Measurements from ENCODE around the gene SLC7A6OS. TPM values are rescaled to one million over a fixed set of nuclear protein-coding genes. Genes with fewer than 3 reads are reported as not detected.

The SLC7A6OS gene
- total and polyA plus RNA-seq, 10 of the 15 experiments (the other 5 are each of a cell fraction or from before 2014, with no cell fraction given), result 2.9 to 27.4 (median 16.9) TPM

DNA sequence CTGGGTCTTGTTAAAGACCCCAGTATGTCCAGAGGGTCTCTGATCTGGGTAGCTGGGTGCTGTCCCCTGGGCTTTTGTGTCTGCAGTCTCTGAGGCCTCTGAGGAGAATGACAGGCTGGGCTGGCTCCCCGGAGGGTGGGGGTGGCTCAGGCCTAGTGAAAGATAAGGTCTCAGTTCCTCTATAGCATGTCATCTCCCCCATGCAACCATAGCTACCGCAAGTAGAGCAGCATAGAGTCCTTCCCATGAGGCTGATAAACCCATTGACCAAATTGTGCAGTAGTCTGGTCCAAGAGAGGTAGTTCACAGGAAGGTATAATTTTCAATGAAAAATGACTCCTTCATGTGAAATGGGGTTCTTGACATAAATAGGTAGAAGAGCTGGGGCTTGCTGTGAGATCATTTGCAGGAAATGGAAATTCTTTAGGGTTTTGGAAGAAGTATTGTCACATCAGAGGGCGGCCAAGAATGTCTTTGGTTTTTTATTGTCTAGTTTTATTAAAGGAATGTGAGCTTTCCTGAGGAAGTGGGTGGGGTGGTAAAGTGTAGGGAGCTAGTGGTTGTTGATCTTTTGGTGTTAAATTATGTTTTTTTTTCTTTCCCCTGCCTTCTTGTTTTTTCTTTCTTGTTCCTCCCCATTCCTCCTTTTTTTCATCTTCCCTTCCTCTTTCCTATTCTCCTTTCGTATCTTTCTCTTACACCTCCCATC lies 21.0 kb downstream of the SLC7A6OS start (continued):
- TF ChIP-seq, protein P1, sequence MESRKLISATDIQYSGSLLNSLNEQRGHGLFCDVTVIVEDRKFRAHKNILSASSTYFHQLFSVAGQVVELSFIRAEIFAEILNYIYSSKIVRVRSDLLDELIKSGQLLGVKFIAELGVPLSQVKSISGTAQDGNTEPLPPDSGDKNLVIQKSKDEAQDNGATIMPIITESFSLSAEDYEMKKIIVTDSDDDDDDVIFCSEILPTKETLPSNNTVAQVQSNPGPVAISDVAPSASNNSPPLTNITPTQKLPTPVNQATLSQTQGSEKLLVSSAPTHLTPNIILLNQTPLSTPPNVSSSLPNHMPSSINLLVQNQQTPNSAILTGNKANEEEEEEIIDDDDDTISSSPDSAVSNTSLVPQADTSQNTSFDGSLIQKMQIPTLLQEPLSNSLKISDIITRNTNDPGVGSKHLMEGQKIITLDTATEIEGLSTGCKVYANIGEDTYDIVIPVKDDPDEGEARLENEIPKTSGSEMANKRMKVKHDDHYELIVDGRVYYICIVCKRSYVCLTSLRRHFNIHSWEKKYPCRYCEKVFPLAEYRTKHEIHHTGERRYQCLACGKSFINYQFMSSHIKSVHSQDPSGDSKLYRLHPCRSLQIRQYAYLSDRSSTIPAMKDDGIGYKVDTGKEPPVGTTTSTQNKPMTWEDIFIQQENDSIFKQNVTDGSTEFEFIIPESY (IDR thresholded peaks at IDR 0.05), result no peak
- TF ChIP-seq IKZF1 (conservative IDR thresholded peaks at IDR 0.05), result 0 out of 2 replicates have a peak, but pooled peaks have one; percentile 17
- TF ChIP-seq CHD2 (IDR thresholded peaks at IDR 0.05; ENCODE audit: borderline replicate concordance, low read depth, low read length), result peak; percentile 66; the same call in 1 of the 2 replicates
- TF ChIP-seq, protein P2, sequence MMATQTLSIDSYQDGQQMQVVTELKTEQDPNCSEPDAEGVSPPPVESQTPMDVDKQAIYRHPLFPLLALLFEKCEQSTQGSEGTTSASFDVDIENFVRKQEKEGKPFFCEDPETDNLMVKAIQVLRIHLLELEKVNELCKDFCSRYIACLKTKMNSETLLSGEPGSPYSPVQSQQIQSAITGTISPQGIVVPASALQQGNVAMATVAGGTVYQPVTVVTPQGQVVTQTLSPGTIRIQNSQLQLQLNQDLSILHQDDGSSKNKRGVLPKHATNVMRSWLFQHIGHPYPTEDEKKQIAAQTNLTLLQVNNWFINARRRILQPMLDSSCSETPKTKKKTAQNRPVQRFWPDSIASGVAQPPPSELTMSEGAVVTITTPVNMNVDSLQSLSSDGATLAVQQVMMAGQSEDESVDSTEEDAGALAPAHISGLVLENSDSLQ (IDR thresholded peaks at IDR 0.05), result peak; percentile 89
- no peak for TF ChIP-seq SMAD5 (IDR thresholded peaks at IDR 0.05; ENCODE audit: low read depth)
- TF ChIP-seq RAD51 (IDR thresholded peaks at IDR 0.05), result peak; percentile 30; the same call in 1 of the 2 replicates
- TF ChIP-seq BRCA1 (IDR thresholded peaks at IDR 0.05; ENCODE audit: low read depth, low read length), result no peak
- TF ChIP-seq NR2F1 (conservative IDR thresholded peaks at IDR 0.05), result no peak
- no peak for TF ChIP-seq STAT3 (IDR thresholded peaks at IDR 0.05; ENCODE audit: low read depth, low read length)
- TF ChIP-seq SPI1 (IDR thresholded peaks at IDR 0.05; ENCODE audit: borderline replicate concordance, insufficient read depth, low read depth, low read length), result peak; percentile 96
- TF ChIP-seq HDAC6 (IDR thresholded peaks at IDR 0.05; ENCODE audit: unreplicated experiment), result no peak
- TF ChIP-seq NFIC (IDR thresholded peaks at IDR 0.05; ENCODE audit: low read depth, low read length), result no peak
- TF ChIP-seq KDM1A (IDR thresholded peaks at IDR 0.05; ENCODE audit: borderline replicate concordance), result no peak
- TF ChIP-seq RFX5 (IDR thresholded peaks at IDR 0.05; ENCODE audit: low read depth, low read length), result no peak
- TF ChIP-seq, protein P3, sequence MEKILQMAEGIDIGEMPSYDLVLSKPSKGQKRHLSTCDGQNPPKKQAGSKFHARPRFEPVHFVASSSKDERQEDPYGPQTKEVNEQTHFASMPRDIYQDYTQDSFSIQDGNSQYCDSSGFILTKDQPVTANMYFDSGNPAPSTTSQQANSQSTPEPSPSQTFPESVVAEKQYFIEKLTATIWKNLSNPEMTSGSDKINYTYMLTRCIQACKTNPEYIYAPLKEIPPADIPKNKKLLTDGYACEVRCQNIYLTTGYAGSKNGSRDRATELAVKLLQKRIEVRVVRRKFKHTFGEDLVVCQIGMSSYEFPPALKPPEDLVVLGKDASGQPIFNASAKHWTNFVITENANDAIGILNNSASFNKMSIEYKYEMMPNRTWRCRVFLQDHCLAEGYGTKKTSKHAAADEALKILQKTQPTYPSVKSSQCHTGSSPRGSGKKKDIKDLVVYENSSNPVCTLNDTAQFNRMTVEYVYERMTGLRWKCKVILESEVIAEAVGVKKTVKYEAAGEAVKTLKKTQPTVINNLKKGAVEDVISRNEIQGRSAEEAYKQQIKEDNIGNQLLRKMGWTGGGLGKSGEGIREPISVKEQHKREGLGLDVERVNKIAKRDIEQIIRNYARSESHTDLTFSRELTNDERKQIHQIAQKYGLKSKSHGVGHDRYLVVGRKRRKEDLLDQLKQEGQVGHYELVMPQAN (conservative IDR thresholded peaks at IDR 0.05), result no peak
- TF ChIP-seq RELA (IDR thresholded peaks at IDR 0.05; ENCODE audit: borderline replicate concordance, partially characterized antibody), result no peak
- TF ChIP-seq BMI1 (IDR thresholded peaks at IDR 0.05; ENCODE audit: borderline replicate concordance), result peak; percentile 70; the same call in 1 of the 2 replicates
- no peak for TF ChIP-seq MTA3 (IDR thresholded peaks at IDR 0.05; ENCODE audit: borderline replicate concordance, low read length)
- no peak for TF ChIP-seq POU2F2 (IDR thresholded peaks at IDR 0.05; ENCODE audit: borderline replicate concordance, low read depth, low read length)
- TF ChIP-seq BHLHE40 (IDR thresholded peaks at IDR 0.05; ENCODE audit: borderline replicate concordance in 1 of 2, low read depth in 2 of 2, low read length in 1 of 2), result no peak
- no peak for TF ChIP-seq SREBF1 (IDR thresholded peaks at IDR 0.05; ENCODE audit: low read length)
- TF ChIP-seq, protein P4, sequence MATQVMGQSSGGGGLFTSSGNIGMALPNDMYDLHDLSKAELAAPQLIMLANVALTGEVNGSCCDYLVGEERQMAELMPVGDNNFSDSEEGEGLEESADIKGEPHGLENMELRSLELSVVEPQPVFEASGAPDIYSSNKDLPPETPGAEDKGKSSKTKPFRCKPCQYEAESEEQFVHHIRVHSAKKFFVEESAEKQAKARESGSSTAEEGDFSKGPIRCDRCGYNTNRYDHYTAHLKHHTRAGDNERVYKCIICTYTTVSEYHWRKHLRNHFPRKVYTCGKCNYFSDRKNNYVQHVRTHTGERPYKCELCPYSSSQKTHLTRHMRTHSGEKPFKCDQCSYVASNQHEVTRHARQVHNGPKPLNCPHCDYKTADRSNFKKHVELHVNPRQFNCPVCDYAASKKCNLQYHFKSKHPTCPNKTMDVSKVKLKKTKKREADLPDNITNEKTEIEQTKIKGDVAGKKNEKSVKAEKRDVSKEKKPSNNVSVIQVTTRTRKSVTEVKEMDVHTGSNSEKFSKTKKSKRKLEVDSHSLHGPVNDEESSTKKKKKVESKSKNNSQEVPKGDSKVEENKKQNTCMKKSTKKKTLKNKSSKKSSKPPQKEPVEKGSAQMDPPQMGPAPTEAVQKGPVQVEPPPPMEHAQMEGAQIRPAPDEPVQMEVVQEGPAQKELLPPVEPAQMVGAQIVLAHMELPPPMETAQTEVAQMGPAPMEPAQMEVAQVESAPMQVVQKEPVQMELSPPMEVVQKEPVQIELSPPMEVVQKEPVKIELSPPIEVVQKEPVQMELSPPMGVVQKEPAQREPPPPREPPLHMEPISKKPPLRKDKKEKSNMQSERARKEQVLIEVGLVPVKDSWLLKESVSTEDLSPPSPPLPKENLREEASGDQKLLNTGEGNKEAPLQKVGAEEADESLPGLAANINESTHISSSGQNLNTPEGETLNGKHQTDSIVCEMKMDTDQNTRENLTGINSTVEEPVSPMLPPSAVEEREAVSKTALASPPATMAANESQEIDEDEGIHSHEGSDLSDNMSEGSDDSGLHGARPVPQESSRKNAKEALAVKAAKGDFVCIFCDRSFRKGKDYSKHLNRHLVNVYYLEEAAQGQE (IDR thresholded peaks at IDR 0.05; ENCODE audit: low read depth, low read length), result no peak
- no peak; the same call in 1 of the 2 replicates for TF ChIP-seq HDGF (IDR thresholded peaks at IDR 0.05)
